HepG2 (cell line): ENCODE data around the gene GRB10. TPM values are rescaled to one million over a fixed set of nuclear protein-coding genes. Genes with fewer than 3 reads are reported as not detected.

ENCODE experiments used
- ATAC-seq: fragments of 200-7000 bp; cut with Tn5 transposase; 3 replicates; pipeline ENCODE4 v1.9.1; 2020; ENCODE audit warnings: mild to moderate bottlenecking, moderate library complexity
- BruUV-seq: library from RNA; stranded (reverse); fragments of 400-500 nt; replicated peaks from 2 replicates; lab custom pipeline; 2021; lab: Mats Ljungman, UMichigan
- CTCF ChIA-PET: fragments of 300-600 bp; formaldehyde crosslinking; extraction: SDS; loops from one replicate; lab custom pipeline; 2021; ENCODE audit warnings: low total read pairs, inconsistent platforms, low intra/inter-chr PET ratio; lab: Yijun Ruan, JAX
- POLR2A ChIA-PET: fragments of 350-600 bp; sonication (Branson Sonifier 250); formaldehyde crosslinking; loops from one replicate; lab custom pipeline; 2020; ENCODE audit warnings: antibody characterized with exemption, inconsistent platforms; lab: Yijun Ruan, JAX
- DNase-seq: peaks from one replicate; pipeline ENCODE4 v3.0.0-alpha.2; 2015; ENCODE audit warnings: low spot score
- FAIRE-seq: peaks from 3 replicates; lab custom pipeline; 2011; peaks lifted over from hg19 to GRCh38; lab: Jason Lieb, UNC
- H2AFZ ChIP-seq: one replicate; pipeline ENCODE4 v1.6.1; 2011; ENCODE audit warnings: low read length, inconsistent platforms
- H3K27ac ChIP-seq: fragments of 300-600 bp; 3 replicates; pipeline ENCODE4 v1.8.0; 2011; ENCODE audit warnings: mixed run types, mild to moderate bottlenecking, mixed read lengths, low read length, inconsistent platforms; ENCODE audit not compliant: insufficient read depth; ENCODE audit errors: extremely low read length
- H3K27me3 ChIP-seq, 2 experiments: fragments of 200-600 bp in 1 of 2; 2 replicates in 1 of 2; 3 replicates in 1 of 2; pipeline versions ENCODE4 v1.6.0 to v1.8.0; 2011; ENCODE audit warnings: low read length in 2 of 2, mild to moderate bottlenecking in 2 of 2, moderate library complexity in 2 of 2, inconsistent platforms in 1 of 2; ENCODE audit not compliant: insufficient read depth in 2 of 2, control insufficient read depth in 1 of 2
- H3K36me3 ChIP-seq, 2 experiments: fragments of 200-600 bp in 1 of 2; replicated peaks in 1 of 2; 2 replicates in 1 of 2; 3 replicates in 1 of 2; pipeline versions ENCODE4 v1.5.1 to v1.8.0; 2011; ENCODE audit warnings: low read length in 2 of 2, inconsistent platforms in 1 of 2; ENCODE audit not compliant: insufficient read depth in 2 of 2, control insufficient read depth in 1 of 2
- H3K4me1 ChIP-seq: 2 replicates; pipeline ENCODE4 v1.5.1; 2012; ENCODE audit warnings: low read length, inconsistent platforms; ENCODE audit not compliant: insufficient read depth
- H3K4me2 ChIP-seq: 2 replicates; pipeline ENCODE4 v1.6.0; 2011; ENCODE audit warnings: low read depth, low read length, inconsistent platforms
- H3K4me3 ChIP-seq, 3 experiments: fragments of 200-600 bp in 1 of 3; sonication (generic), shearing (Covaris generic) in 1 of 3; replicated peaks in 1 of 3; 2 replicates each; pipeline ENCODE4 v1.5.1; 2011 to 2016; ENCODE audit warnings: low read length in 3 of 3, inconsistent platforms in 2 of 3, low read depth in 2 of 3, mild to moderate bottlenecking in 2 of 3, control low read depth in 1 of 3, mixed read lengths in 1 of 3; ENCODE audit not compliant: insufficient read depth in 1 of 3
- H3K79me2 ChIP-seq: one replicate; pipeline ENCODE4 v1.6.1; 2011; ENCODE audit warnings: low read length, inconsistent platforms; ENCODE audit not compliant: insufficient read depth
- H3K9ac ChIP-seq: 2 replicates; pipeline ENCODE4 v1.6.0; 2011; ENCODE audit warnings: mild to moderate bottlenecking, low read depth, low read length, inconsistent platforms; ENCODE audit not compliant: insufficient read depth
- H3K9me3 ChIP-seq: 2 replicates; pipeline ENCODE4 v1.5.1; 2012; ENCODE audit warnings: mild to moderate bottlenecking, low read length
- H4K20me1 ChIP-seq: 2 replicates; pipeline ENCODE4 v1.6.0; 2011; ENCODE audit warnings: inconsistent platforms, mild to moderate bottlenecking, low read length, moderate library complexity; ENCODE audit not compliant: insufficient read depth
- DBP ChIP-seq: sonication (generic); formaldehyde crosslinking; IDR thresholded peaks from 2 replicates; pipeline ENCODE4 v1.4.0; 2020; ENCODE audit warnings: missing genetic modification reagents; ENCODE audit errors: not compliant biosample characterization
- DPF2 ChIP-seq: sonication (generic); formaldehyde crosslinking; IDR thresholded peaks from 2 replicates; pipeline ENCODE4 v1.4.0; 2020; ENCODE audit warnings: mild to moderate bottlenecking, low read depth, missing genetic modification reagents, borderline replicate concordance
- FOSL2 ChIP-seq: sonication (generic); formaldehyde crosslinking; IDR thresholded peaks from 2 replicates; pipeline ENCODE4 v1.4.0; 2020; ENCODE audit warnings: missing genetic modification reagents
- HOXA9 ChIP-seq: sonication (generic); formaldehyde crosslinking; IDR thresholded peaks from 2 replicates; pipeline ENCODE4 v1.8.1; 2022; ENCODE audit warnings: missing genetic modification reagents, mild to moderate bottlenecking, moderate library complexity, borderline replicate concordance
- NR2F2 ChIP-seq: IDR thresholded peaks from 2 replicates; pipeline ENCODE4 v1.6.1; 2012; ENCODE audit warnings: low read depth, inconsistent platforms, borderline replicate concordance
- PAWR ChIP-seq: sonication (generic); formaldehyde crosslinking; IDR thresholded peaks from 2 replicates; pipeline ENCODE4 v1.4.0; 2020; ENCODE audit warnings: missing genetic modification reagents, mild to moderate bottlenecking, borderline replicate concordance
- TCF7 ChIP-seq: sonication (generic); IDR thresholded peaks from 2 replicates; pipeline ENCODE4 v1.6.1; 2016; ENCODE audit warnings: antibody characterized with exemption, low read depth
- ZBTB21 ChIP-seq: sonication (generic); formaldehyde crosslinking; IDR thresholded peaks from 2 replicates; pipeline ENCODE4 v1.4.0; 2020; ENCODE audit warnings: missing genetic modification reagents
- WGBS: methylation state at CpG from one replicate; pipeline ENCODE4 v1.1.6; 2017; ENCODE audit warnings: low lambda C conversion rate; 5-methylcytosine and 5-hydroxymethylcytosine counted together
- in situ Hi-C: cut with HindIII; loops from 2 replicates; pipeline ENCODE4 v1.10.0; 2017; ENCODE audit warnings: low pct_unique_long_range_greater_than_20kb; ENCODE audit not compliant: extremely low pct_ligation_motif_present
- intact Hi-C: fragments of 100-400 bp; cut with micrococcal nuclease; formaldehyde crosslinking; loops from one replicate; pipeline ENCODE4 v1.10.0; 2022; ENCODE audit not compliant: unreplicated experiment
- polyA plus RNA-seq, 8 experiments: library from polyadenylated mRNA; depleted of rRNA in 3 of 8; stranded (reverse) in 7 of 8; unstranded in 1 of 8; fragments of >200 nt; fragmentation: Illumina TruSeq in 4 of 8; extraction: Trizol in 4 of 8; gene quantifications; 2 replicates each; pipeline versions ENCODE4 v1.2.1 to v1.2.3, GENCODE V29; 2011 to 2016; ENCODE audit warnings: low read depth in 4 of 8, missing spikeins in 1 of 8, mixed read lengths in 1 of 8; ENCODE audit not compliant: insufficient read depth in 1 of 8
- total RNA-seq, 5 experiments: library from RNA; depleted of rRNA; stranded (reverse); fragments of >200 nt; fragmentation: Illumina TruSeq; extraction: Trizol; gene quantifications; 2 replicates each; pipeline ENCODE4 v1.2.3, GENCODE V29; 2016; ENCODE audit warnings: low read depth in 1 of 5

The GRB10 gene
- total and polyA plus RNA-seq, 2 of the 13 experiments (the other 11 are each of a cell fraction or from before 2014, with no cell fraction given), result 4.0 to 6.8 TPM

- DNase-seq (peak; percentile 20), FAIRE-seq (no peak), ATAC-seq (no peak)
- H3K4me2 ChIP-seq, result no peak overlapping the region
- ChIA-PET CTCF (no interaction called here), POLR2A (no interaction called here)
- H3K9me3 ChIP-seq, result no peaks in the 10 kb centered on the region
- H3K9ac ChIP-seq, result no peak overlapping the region
- no peak for TF ChIP-seq DBP
- TF ChIP-seq FOSL2 (CRISPR knock-in tag), result 0 out of 2 replicates have a peak, but pooled peaks have one; percentile 31
- no peak overlapping the region for H2AFZ ChIP-seq
- intact Hi-C loops, result no loop called here
- 0% methylated on average over 4 of the region's 4 CpGs for WGBS
- H3K4me1 ChIP-seq, result peaks cover 49% of the 10 kb centered on the region
- in situ Hi-C loops, result no loop called here
- H4K20me1 ChIP-seq, result no peaks in the 10 kb centered on the region
- peaks cover 0 to 17% of the 10 kb centered on the region in 2 experiments; a peak in 2 of 5 replicates for H3K27me3 ChIP-seq
- no peaks in the 10 kb centered on the region for H3K79me2 ChIP-seq
- H3K36me3 ChIP-seq, result no peaks in the 10 kb centered on the region
- no peak overlapping the region for H3K4me3 ChIP-seq
- no TSS peak for BruUV-seq
- H3K27ac ChIP-seq, result no peak overlapping the region
Observed at GRCh38 chr7:50824882-50825281, 42.2 kb upstream of the GRB10 start.

GRCh38 chr7:50822706-50823105, 40.0 kb upstream of the GRB10 start:
- H3K9me3 ChIP-seq, result no peaks in the 10 kb centered on the region
- ATAC-seq (no peak), DNase-seq (no peak), FAIRE-seq (no peak)
- ChIA-PET CTCF (no interaction called here), POLR2A (no interaction called here)
- H3K4me3 ChIP-seq, result no peak overlapping the region
- H3K27ac ChIP-seq, result no peak overlapping the region
- WGBS, result 43% methylated on average over 5 of the region's 5 CpGs
- no peaks in the 10 kb centered on the region for H3K79me2 ChIP-seq
- no peak overlapping the region for H3K4me2 ChIP-seq
- intact Hi-C loops, result no loop called here
- no peak overlapping the region for H2AFZ ChIP-seq
- TF ChIP-seq NR2F2 (no peak), ZBTB21 (CRISPR knock-in tag) (no peak), DPF2 (CRISPR knock-in tag) (no peak), PAWR (CRISPR knock-in tag) (no peak), TCF7 (no peak), HOXA9 (no peak)
- no TSS peak for BruUV-seq
- H3K36me3 ChIP-seq, result no peaks in the 10 kb centered on the region
- no peaks in the 10 kb centered on the region for H4K20me1 ChIP-seq
- H3K9ac ChIP-seq, result no peak overlapping the region
- H3K27me3 ChIP-seq, result peaks cover 0 to 17% of the 10 kb centered on the region in 2 experiments; a peak in 3 of 5 replicates
- H3K4me1 ChIP-seq, result peaks cover 47% of the 10 kb centered on the region
- in situ Hi-C loops, result no loop called here
